AG09309 (cell line): ENCODE results near the gene LTC4S.
"Not testable (repeated sequence)": the region's sequence is repeated elsewhere in the genome, so short reads cannot be mapped to it uniquely, and the experiment has no call there.

Source experiments
- DNase-seq: peaks from one replicate; pipeline ENCODE4 v3.0.0-alpha.2; 2010; ENCODE audit warnings: low read depth
- H3K4me3 ChIP-seq: 2 replicates; pipeline ENCODE4 v1.5.1; 2011; ENCODE audit warnings: mild to moderate bottlenecking, low read depth, low read length, moderate library complexity; ENCODE audit not compliant: control insufficient read depth
- TF ChIP-seq, protein P1 (sequence below): IDR thresholded peaks from 2 replicates; pipeline ENCODE4 v1.5.1; 2011; ENCODE audit warnings: mild to moderate bottlenecking, low read depth, low read length, inconsistent platforms; ENCODE audit not compliant: insufficient read depth, control insufficient read depth; ENCODE audit errors: missing control alignments

LTC4S gene, protein sequence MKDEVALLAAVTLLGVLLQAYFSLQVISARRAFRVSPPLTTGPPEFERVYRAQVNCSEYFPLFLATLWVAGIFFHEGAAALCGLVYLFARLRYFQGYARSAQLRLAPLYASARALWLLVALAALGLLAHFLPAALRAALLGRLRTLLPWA

DNA sequence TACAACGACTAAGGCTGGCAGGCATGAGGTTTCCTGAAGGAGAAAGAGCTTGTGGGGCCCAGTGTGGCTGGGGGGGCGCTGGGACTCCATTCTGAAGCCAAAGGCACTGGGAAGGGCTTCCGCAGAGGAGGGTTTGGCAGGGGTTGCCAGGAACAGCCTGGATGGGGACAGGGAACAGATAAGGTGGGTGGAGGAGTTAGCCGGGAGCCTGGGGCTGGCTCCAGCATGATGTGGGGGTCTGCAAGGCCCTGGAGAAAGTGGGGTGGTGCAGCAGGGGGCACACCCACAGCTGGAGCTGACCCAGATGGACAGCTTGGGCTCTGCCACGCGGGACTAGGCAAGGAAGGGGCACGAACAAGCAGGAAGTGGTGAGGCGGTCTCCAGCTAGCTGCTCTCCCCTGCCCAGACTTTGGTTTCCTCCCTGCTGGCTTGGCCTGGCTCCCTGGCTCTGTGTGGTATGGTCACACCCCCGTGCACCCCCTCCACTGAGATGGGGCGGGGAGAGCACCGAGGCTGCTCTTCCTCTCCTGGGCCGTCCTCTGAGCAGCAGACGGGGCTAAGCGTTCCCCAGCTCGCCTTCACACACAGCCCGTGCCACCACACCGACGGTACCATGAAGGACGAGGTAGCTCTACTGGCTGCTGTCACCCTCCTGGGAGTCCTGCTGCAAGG lies at the start of gene LTC4S:
TSS of gene LTC4S (plus strand) at position 519 of the 672 bp plus-strand sequence. CDS start at position 614, 95 bp downstream.
- H3K4me3 ChIP-seq: no peak within 1 kb of the TSS
- TF ChIP-seq, protein P1, sequence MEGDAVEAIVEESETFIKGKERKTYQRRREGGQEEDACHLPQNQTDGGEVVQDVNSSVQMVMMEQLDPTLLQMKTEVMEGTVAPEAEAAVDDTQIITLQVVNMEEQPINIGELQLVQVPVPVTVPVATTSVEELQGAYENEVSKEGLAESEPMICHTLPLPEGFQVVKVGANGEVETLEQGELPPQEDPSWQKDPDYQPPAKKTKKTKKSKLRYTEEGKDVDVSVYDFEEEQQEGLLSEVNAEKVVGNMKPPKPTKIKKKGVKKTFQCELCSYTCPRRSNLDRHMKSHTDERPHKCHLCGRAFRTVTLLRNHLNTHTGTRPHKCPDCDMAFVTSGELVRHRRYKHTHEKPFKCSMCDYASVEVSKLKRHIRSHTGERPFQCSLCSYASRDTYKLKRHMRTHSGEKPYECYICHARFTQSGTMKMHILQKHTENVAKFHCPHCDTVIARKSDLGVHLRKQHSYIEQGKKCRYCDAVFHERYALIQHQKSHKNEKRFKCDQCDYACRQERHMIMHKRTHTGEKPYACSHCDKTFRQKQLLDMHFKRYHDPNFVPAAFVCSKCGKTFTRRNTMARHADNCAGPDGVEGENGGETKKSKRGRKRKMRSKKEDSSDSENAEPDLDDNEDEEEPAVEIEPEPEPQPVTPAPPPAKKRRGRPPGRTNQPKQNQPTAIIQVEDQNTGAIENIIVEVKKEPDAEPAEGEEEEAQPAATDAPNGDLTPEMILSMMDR: no peak
- no peak for DNase-seq

DNA sequence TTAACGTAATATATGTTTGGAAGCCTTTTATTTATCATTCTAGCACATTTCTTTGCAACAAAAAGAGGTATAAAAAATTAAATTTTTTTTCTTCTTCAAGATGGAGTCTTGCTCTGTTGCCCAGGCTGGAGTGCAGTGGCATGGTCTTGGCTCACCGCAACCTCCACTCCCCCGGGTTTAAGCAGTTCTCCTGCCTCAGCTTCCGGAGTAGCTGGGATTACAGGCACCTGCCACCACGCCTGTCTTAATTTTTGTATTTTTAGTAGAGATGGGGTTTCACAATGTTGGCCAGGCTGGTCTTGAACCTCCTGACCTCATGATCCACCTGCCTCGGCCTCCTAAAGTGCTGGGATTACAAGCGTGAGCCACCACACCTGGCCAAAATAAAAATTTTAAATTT lies 49.7 kb upstream of the LTC4S start:
- H3K4me3 ChIP-seq, DNase-seq: not testable (repeated sequence)

DNA sequence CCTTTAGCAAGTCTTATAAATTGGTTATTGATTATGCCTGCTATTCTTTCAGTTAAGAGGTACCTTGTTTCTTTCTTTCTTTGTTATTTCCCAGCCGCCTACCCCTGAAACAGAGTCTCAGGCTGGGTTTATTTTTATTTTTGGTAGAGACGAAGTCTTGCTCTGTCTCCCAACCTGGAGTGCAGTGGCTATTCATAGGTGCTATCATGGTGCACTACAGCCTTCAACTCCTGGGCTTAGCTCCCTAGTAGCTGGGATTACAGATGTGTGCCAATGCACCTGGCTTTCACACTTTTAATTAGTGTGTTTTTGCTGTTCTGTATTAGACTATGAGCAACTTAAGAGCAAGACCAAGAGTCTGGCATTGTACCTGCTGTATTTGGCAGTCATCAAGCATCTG lies 46.9 kb upstream of the LTC4S start:
- TF ChIP-seq, protein P1: no peak
- DNase-seq: no peak
- H3K4me3 ChIP-seq: no peak overlapping the region

DNA sequence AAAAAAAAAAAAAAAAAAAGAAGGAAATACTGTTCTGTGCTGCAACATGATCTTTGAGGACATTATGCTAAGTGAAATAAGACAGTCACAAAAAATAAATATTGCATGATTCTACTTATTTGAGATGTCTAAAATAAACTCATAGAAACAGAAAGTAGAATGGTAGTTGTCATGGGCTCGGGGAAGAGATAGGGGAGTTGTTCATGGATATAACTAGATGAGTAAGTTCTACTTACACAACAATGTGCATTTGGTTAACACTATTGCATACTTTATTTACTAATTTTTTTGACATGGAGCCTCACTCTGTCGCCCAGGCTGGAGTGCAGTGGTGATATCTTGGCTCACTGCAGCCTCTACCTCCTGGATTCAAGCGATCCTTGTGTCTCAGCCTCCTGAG lies 46.0 kb upstream of the LTC4S start:
- TF ChIP-seq, protein P1: no peak
- no peak for DNase-seq
- no peak overlapping the region for H3K4me3 ChIP-seq

DNA sequence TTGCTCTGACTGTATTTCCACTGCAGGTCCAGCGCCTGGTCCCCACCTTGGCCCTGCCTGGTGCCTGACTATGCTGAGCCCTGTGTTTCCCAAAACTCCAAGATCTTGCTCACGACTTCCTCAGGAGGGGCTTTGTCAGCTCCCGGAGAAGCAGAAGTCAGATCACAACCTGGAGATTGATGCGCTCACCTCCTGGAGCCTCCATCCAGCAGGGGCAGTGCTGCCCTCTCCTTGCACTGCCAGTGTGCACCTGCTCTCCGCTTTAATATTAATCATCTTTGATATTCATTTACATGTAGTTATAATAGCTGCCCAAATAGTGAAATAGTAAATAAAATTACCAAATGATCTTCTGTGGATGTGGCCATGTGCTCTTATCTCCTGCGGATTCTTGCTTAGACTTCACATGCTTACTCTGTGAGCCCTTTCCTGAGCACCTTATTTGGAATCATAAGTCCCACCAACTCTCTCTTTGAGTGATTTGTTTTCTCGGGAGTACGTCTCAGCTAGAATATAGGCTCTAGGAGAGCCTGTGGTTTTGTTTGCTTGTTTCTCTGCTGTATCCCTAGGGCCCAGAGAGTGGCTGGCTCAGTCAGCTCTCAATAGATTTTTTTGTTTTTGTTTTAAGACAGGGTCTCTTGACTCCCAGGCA lies 43.8 kb upstream of the LTC4S start:
- no peak for DNase-seq
- H3K4me3 ChIP-seq: no peak overlapping the region
- TF ChIP-seq, protein P1: no peak

DNA sequence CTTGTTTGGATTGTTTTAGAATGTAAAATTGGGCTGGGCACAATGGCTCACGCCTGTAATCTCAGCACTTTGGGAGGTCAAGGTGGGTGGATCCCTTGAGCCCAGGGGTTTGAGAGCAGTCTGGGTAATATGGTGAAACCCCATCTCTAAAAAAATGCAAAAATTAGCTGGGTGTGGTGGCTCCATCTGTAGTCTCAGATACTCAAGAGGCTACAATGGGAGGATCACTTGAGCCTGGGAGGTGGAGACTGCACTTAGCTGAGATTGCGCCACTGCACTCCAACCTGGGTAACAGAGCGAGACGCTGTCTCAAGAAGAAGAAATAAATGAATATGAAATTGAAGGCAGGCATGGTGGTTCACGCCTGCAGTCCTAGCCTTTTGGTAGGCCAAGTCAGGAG lies 39.8 kb upstream of the LTC4S start:
- TF ChIP-seq, protein P1: no peak
- DNase-seq: no peak
- H3K4me3 ChIP-seq: no peak overlapping the region

DNA sequence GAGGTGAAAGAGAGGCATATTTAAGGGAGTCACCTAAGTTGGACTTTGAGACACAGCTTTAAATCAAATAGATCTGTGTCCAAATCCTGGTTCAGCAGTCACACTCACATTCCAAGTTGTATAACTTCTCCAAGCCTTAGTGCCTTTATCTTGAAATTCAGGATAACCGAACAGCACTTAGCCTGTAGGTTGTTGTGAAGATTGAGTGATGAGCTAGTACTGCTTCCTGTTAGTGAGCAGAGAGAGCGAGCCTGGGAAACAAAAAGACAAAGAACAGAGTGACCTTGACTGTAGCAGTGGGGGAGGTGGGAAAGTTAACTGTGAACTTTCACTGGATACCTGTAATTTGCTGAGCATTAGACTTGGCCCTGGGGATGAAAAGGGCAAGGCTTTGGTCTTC lies 38.8 kb upstream of the LTC4S start:
- TF ChIP-seq, protein P1: no peak
- no peak overlapping the region for H3K4me3 ChIP-seq
- no peak for DNase-seq
